Calu3 (cell line): ENCODE measurements around the gene RAP1GAP. TPM values are rescaled to one million over a fixed set of nuclear protein-coding genes. Genes with fewer than 3 reads are reported as not detected.

Source experiments
- BruUV-seq: library from RNA; stranded (reverse); fragments of 400-500 nt; replicated peaks from 2 replicates; lab custom pipeline; 2021; lab: Mats Ljungman, UMichigan
- CTCF ChIA-PET: fragments of 300-600 bp; sonication (Branson Sonifier 250); formaldehyde crosslinking; loops from one replicate; lab custom pipeline; 2022; ENCODE audit warnings: antibody characterized with exemption; lab: Charles Lee
- DNase-seq: peaks from one replicate; pipeline ENCODE4 v3.0.0; 2022
- H3K27ac Mint-ChIP-seq: one replicate; pipeline ENCODE4 v1.8.0; 2022; ENCODE audit warnings: mixed read lengths; ENCODE audit not compliant: unreplicated experiment
- H3K27me3 Mint-ChIP-seq: one replicate; pipeline ENCODE4 v1.8.0; 2022; ENCODE audit warnings: mixed read lengths; ENCODE audit not compliant: unreplicated experiment
- H3K36me3 Mint-ChIP-seq: one replicate; pipeline ENCODE4 v1.8.0; 2022; ENCODE audit warnings: mild to moderate bottlenecking, moderate library complexity, mixed read lengths; ENCODE audit not compliant: insufficient read depth, unreplicated experiment
- H3K4me1 Mint-ChIP-seq: one replicate; pipeline ENCODE4 v1.8.0; 2022; ENCODE audit warnings: mild to moderate bottlenecking, low read depth, mixed read lengths; ENCODE audit not compliant: unreplicated experiment
- H3K4me3 Mint-ChIP-seq: one replicate; pipeline ENCODE4 v1.8.0; 2022; ENCODE audit warnings: mild to moderate bottlenecking, low read depth, moderate library complexity, mixed read lengths; ENCODE audit not compliant: unreplicated experiment
- H3K9me3 Mint-ChIP-seq: one replicate; pipeline ENCODE4 v1.8.0; 2022; ENCODE audit warnings: low read depth, mixed read lengths; ENCODE audit not compliant: unreplicated experiment
- intact Hi-C: fragments of 100-400 bp; cut with micrococcal nuclease; formaldehyde crosslinking; loops from one replicate; pipeline ENCODE4 v1.10.0; 2022; ENCODE audit not compliant: unreplicated experiment
- total RNA-seq: library from RNA; stranded (reverse); gene quantifications from 2 replicates; pipeline ENCODE4 v1.2.3, GENCODE V29; 2022
- TF ChIP-seq, protein P1 (sequence below): fragments of 200-600 bp; IDR thresholded peaks from one replicate; pipeline ENCODE4 v1.8.0; 2022; ENCODE audit warnings: antibody characterized with exemption; ENCODE audit not compliant: unreplicated experiment

The RAP1GAP gene
- total RNA-seq, 1 experiment from 2014 or later: 23.8 TPM

DNA sequence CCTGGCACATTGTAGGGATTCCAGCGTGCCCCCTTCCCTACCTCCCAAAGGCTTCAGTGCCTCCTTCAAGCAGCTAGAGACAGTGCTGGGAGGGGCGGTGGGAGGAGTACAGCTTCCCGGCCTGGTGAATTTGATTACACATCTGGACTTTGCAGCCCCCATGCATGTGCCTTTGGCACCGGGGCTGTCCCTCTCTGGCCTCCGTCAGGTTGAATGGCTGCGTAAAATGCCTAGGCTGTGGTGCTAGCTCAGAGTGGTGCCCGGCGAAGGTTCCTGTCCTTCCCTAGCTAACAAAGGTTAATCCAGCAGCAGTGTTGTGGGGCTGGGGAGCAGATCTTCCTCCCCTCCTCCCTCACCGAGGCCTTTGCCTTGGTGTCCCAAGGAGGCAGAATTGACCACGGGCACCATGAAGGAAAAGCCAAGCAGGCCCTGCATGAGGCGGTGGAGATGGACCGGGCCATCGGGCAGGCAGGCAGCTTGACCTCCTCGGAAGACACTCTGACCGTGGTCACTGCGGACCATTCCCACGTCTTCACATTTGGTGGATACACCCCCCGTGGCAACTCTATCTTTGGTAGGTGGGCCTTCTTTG, 93.7 kb downstream of the RAP1GAP start:
- TF ChIP-seq, protein P1, sequence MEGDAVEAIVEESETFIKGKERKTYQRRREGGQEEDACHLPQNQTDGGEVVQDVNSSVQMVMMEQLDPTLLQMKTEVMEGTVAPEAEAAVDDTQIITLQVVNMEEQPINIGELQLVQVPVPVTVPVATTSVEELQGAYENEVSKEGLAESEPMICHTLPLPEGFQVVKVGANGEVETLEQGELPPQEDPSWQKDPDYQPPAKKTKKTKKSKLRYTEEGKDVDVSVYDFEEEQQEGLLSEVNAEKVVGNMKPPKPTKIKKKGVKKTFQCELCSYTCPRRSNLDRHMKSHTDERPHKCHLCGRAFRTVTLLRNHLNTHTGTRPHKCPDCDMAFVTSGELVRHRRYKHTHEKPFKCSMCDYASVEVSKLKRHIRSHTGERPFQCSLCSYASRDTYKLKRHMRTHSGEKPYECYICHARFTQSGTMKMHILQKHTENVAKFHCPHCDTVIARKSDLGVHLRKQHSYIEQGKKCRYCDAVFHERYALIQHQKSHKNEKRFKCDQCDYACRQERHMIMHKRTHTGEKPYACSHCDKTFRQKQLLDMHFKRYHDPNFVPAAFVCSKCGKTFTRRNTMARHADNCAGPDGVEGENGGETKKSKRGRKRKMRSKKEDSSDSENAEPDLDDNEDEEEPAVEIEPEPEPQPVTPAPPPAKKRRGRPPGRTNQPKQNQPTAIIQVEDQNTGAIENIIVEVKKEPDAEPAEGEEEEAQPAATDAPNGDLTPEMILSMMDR: no peak
- H3K4me1 Mint-ChIP-seq: no peaks in the 10 kb centered on the region
- H3K36me3 Mint-ChIP-seq: no peaks in the 10 kb centered on the region
- no peak overlapping the region for H3K27ac Mint-ChIP-seq
- DNase-seq: no peak
- H3K4me3 Mint-ChIP-seq: no peak overlapping the region
- BruUV-seq: no TSS peak
- H3K27me3 Mint-ChIP-seq: no peaks in the 10 kb centered on the region
- intact Hi-C loops: loop anchor here (2.0 kb wide), 1 partner anchor 67 kb away; the partner anchor contains the start of gene ALPL
- H3K9me3 Mint-ChIP-seq: no peaks in the 10 kb centered on the region
- CTCF ChIA-PET: interaction anchor here (0.5 to 0.8 kb wide), 2 partner anchors 204 to 205 kb away, joined by 3 to 6 read pairs; no protein-coding TSS in a partner anchor

DNA sequence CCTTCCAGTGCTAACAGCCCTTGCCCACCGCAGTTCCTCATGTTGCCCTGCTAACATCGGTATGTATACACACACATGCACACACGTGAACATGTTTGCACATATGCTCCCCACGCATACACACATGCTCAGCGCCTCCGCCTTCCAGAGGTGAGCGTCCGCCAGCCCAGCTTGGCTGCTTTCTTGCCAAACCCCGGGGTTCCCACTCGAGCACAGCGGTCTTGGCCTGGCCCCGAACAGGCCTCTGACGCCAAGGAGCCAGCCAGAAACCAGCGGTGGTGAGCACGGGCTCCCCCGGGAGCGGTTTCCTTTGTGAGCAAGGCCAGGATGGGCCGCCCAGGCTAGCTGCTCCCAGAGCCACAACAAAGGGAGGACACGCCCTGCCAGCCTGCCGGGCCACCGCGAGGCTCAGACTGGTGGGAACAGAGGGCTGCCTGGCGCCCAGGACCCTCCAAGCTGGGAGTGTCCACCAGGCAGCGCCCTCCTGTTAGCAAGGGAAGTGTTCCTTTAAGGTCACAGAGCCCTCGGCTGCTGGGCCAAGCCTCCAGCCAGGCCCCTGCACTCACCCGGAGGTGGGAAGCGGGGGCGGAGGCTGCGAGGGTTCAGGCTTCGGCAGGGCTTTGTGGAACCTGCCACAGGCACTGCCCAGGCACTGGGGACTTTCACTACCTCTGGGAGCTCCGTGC, 94.5 kb downstream of the RAP1GAP start:
- H3K36me3 Mint-ChIP-seq: no peaks in the 10 kb centered on the region
- H3K4me3 Mint-ChIP-seq: no peak overlapping the region
- no peaks in the 10 kb centered on the region for H3K4me1 Mint-ChIP-seq
- BruUV-seq: no TSS peak
- DNase-seq: peak; percentile 14
- TF ChIP-seq, protein P1: no peak
- no peaks in the 10 kb centered on the region for H3K27me3 Mint-ChIP-seq
- CTCF ChIA-PET: interaction anchor here (0.6 to 0.8 kb wide), 2 partner anchors 199 to 204 kb away, joined by 3 to 5 read pairs; no protein-coding TSS in a partner anchor
- intact Hi-C loops: loop anchor here (1.0 to 2.0 kb wide), 2 partner anchors 66 to 204 kb away; partner anchors contain the start of gene ALPL
- no peak overlapping the region for H3K27ac Mint-ChIP-seq
- no peaks in the 10 kb centered on the region for H3K9me3 Mint-ChIP-seq

DNA sequence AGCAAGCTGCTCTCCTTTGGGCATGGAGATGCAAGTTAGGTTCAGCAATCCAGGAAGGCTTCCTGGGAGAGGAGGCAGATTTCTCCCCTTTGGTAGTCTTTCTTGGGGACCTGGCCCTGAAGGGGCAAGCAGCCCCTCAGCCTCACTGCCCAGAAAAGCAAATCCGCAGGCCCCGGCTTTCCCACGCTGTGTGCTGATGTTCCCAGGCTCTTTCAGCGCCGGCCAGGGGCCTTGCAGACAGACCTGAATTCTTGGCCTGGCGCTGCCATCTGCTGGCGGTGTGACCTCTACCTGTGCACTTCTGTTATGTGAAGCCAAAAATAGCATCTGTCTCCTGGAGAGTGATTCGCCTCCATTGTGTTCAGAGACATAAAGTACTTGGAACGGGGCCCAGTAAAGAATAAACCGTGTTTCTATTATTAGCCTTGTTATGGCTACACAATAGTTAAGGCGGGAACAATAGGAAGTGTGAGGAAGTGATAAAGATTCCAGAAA, 95.1 kb downstream of the RAP1GAP start:
- H3K36me3 Mint-ChIP-seq: no peaks in the 10 kb centered on the region
- no peak overlapping the region for H3K27ac Mint-ChIP-seq
- TF ChIP-seq, protein P1: peak; percentile 31
- no peaks in the 10 kb centered on the region for H3K9me3 Mint-ChIP-seq
- no peak overlapping the region for H3K4me3 Mint-ChIP-seq
- intact Hi-C loops: loop anchor here (1.0 to 2.0 kb wide), 2 partner anchors 65 to 204 kb away; partner anchors contain the start of gene ALPL
- BruUV-seq: no TSS peak
- DNase-seq: peak; percentile 66
- no peaks in the 10 kb centered on the region for H3K4me1 Mint-ChIP-seq
- H3K27me3 Mint-ChIP-seq: no peaks in the 10 kb centered on the region
- CTCF ChIA-PET: interaction anchor here (0.6 kb wide), 1 partner anchor 199 kb away, joined by 5 read pairs; no protein-coding TSS in a partner anchor

DNA sequence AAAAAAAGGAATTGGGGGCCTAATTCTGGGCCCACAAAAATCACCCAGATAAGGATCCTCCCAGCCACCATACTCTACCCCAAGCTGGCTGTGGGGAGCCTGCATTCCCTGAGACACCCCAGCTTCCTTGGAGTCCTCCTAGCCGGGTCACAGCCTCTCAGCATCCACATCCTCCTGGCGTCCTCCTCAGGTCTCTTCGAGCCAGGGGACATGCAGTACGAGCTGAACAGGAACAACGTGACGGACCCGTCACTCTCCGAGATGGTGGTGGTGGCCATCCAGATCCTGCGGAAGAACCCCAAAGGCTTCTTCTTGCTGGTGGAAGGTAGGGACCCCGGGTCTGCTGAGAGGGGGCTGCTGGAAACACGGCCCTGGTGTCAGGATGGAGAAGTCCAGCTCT, 95.7 kb downstream of the RAP1GAP start:
- Mint-ChIP-seq H3K36me3 (no peaks in the 10 kb centered on the region), H3K4me3 (no peak overlapping the region), H3K27ac (no peak overlapping the region), H3K9me3 (no peaks in the 10 kb centered on the region), H3K27me3 (peaks cover 4% of the 10 kb centered on the region), H3K4me1 (no peaks in the 10 kb centered on the region)
- CTCF ChIA-PET: interaction anchor here (1.5 kb wide), 1 partner anchor 203 kb away, joined by 3 read pairs; no protein-coding TSS in a partner anchor
- BruUV-seq: no TSS peak
- TF ChIP-seq, protein P1: no peak
- no peak for DNase-seq
- intact Hi-C loops: no loop called here
